GM06990 (cell line): Measurements from ENCODE around the gene STRIP2.

ENCODE experiments used
- DNase-seq: peaks from one replicate; pipeline ENCODE4 v3.0.0-alpha.2; 2011; ENCODE audit not compliant: insufficient read length; ENCODE audit errors: extremely low read depth
- H3K27me3 ChIP-seq: replicated peaks from 2 replicates; pipeline ENCODE4 v1.6.0; 2011; ENCODE audit warnings: low read length; ENCODE audit not compliant: control insufficient read depth, insufficient read depth
- H3K36me3 ChIP-seq: 2 replicates; pipeline ENCODE4 v1.5.1; 2011; ENCODE audit warnings: low read length; ENCODE audit not compliant: control insufficient read depth, insufficient read depth
- H3K4me3 ChIP-seq: replicated peaks from 2 replicates; pipeline ENCODE4 v1.5.1; 2011; ENCODE audit warnings: low read depth, mild to moderate bottlenecking, control low read depth, low read length
- TF ChIP-seq, protein P1 (sequence below): IDR thresholded peaks from 2 replicates; pipeline ENCODE4 v1.5.1; 2011; ENCODE audit warnings: low read length, control low read depth, mild to moderate bottlenecking, inconsistent platforms; ENCODE audit not compliant: insufficient read depth, poor library complexity, severe bottlenecking

Gene STRIP2

DNA sequence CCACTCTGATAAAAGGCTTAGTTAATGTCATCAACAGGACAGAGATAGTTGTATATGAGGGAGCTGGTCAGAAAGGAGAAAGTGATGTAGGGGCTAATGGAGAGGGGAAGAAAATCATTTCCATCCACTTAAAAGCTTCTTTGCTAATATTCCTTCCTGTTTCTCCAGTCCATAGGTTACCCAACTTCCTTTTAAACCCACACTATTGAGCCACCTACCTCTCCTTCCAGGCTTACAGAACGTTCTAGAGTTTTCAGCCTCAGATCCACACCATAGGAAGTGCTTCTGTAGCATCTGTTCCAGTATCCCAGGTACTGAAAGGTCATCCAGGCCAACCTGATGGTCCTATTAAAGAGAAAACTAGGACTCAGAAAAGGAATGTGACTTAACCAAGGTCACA is 28.2 kb downstream of the STRIP2 start:
- Histone ChIP-seq H3K36me3 (peaks cover 4% of the 10 kb centered on the region), H3K27me3 (no peaks in the 10 kb centered on the region), H3K4me3 (no peak overlapping the region)
- TF ChIP-seq, protein P1, sequence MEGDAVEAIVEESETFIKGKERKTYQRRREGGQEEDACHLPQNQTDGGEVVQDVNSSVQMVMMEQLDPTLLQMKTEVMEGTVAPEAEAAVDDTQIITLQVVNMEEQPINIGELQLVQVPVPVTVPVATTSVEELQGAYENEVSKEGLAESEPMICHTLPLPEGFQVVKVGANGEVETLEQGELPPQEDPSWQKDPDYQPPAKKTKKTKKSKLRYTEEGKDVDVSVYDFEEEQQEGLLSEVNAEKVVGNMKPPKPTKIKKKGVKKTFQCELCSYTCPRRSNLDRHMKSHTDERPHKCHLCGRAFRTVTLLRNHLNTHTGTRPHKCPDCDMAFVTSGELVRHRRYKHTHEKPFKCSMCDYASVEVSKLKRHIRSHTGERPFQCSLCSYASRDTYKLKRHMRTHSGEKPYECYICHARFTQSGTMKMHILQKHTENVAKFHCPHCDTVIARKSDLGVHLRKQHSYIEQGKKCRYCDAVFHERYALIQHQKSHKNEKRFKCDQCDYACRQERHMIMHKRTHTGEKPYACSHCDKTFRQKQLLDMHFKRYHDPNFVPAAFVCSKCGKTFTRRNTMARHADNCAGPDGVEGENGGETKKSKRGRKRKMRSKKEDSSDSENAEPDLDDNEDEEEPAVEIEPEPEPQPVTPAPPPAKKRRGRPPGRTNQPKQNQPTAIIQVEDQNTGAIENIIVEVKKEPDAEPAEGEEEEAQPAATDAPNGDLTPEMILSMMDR, result no peak
- no peak for DNase-seq

DNA sequence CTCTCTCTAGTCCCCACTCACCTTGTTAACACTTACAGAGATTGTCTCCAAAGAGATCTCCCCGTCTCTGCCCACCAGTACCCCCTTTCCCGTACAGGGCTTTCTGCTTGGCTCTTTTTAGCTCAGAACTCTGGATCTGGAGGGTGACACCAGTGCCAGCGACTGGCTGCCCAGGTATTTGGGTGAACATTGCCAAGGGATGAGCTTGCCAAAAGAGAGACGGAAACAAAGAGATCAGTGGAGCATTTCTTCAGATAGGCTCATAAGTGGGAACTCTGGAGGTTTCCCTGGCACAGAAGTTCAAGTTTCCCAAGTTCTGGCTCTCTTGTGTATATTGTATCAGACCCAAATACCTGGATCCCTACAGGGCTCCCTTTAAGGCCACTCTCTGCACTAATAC is 30.0 kb downstream of the STRIP2 start:
- no peak overlapping the region for H3K4me3 ChIP-seq
- H3K27me3 ChIP-seq, result no peaks in the 10 kb centered on the region
- TF ChIP-seq, protein P1, result no peak
- no peak for DNase-seq
- H3K36me3 ChIP-seq, result peaks cover 4% of the 10 kb centered on the region

DNA sequence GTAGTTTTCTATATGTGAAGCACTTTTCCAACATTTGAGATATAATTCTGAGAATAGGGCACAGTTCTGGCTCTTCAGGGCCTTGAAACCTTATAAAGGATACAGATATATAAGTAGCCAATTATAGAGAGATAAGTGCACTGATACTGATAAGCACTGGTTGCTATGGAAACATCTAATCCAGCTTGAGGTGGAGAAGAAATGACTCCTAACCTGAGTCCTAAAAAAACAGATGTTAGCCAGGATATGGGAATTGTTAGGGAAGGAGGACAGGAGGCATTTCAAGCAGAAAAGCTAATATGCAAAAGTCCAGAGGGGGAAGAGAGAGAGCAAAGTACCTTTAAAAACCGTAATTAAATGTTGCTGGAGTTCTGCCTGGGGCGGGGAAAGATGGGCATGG is 30.8 kb downstream of the STRIP2 start:
- Histone ChIP-seq H3K27me3 (no peaks in the 10 kb centered on the region), H3K36me3 (peaks cover 4% of the 10 kb centered on the region), H3K4me3 (no peak overlapping the region)
- TF ChIP-seq, protein P1, result no peak
- DNase-seq, result no peak

DNA sequence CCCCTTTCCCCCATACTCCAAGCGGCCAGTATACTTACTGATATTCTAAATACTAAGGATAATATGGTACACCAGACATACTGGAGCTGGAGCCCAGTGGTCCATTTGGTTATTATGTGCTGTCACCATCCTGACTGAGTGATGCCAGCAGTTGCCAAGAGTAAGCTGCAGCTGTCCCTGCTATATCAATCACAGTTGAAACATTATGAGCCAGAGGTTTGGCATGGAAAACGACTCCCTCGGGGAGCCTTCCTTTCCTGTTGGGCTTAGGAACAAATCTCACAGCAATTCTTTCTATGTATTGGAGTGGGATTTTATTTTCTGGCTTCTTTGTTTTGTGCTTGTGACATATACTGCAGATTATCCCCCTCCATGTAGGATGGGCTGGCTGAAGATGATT is 32.6 kb downstream of the STRIP2 start:
- no peaks in the 10 kb centered on the region for H3K27me3 ChIP-seq
- DNase-seq, result no peak
- TF ChIP-seq, protein P1, result no peak
- peaks cover 1% of the 10 kb centered on the region for H3K36me3 ChIP-seq
- no peak overlapping the region for H3K4me3 ChIP-seq

DNA sequence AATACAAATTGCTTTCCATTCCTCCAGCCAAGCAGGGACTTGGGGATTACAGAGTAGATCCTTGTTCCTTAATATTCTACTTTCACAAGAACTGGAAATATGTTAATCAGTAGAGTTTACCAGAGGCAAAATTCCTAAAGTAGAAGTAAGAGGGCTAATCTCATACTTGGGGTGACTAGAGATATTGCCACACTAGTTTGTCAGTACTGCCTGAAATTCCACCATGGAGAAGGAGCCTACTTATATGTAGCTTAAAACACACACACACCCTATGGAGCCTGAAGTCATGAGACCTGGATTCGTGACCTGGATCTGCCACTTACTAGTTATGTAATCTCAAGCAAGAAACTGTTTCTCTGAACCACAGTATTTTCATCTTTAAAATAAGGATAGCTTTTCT is 33.9 kb downstream of the STRIP2 start:
- Histone ChIP-seq H3K27me3 (no peaks in the 10 kb centered on the region), H3K4me3 (no peak overlapping the region), H3K36me3 (peaks cover 1% of the 10 kb centered on the region)
- TF ChIP-seq, protein P1, result no peak
- no peak for DNase-seq

DNA sequence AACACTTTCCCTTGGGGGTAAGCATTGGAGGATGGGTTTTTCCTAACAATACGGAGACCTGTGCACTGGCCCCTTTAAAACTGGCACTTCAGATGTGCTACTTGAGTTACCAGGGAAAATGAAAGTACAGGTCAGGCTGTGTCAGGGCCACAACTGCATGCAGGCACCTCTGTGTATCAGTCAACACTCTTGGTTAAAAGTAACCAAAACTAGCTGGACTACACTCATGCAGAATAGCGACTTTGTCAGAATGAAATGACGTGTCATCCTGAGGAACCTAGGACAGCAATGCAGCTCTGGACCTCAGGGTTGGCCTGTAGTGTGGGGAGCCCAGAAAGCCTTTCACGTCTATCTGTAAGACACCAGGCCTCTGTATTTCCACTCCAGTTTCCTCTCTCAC is 34.3 kb downstream of the STRIP2 start:
- no peaks in the 10 kb centered on the region for H3K27me3 ChIP-seq
- peak; percentile 44 for DNase-seq
- TF ChIP-seq, protein P1, result no peak
- peaks cover 1% of the 10 kb centered on the region for H3K36me3 ChIP-seq
- H3K4me3 ChIP-seq, result no peak overlapping the region
